WTC11 (cell line): ENCODE data around the gene NUMBL.

Source experiments
- GABPB1 ChIP-seq: sonication (generic); formaldehyde crosslinking; IDR thresholded peaks from 2 replicates; pipeline ENCODE4 v1.8.1; 2023; ENCODE audit warnings: mild to moderate bottlenecking, missing genetic modification reagents
- MYBL2 ChIP-seq: sonication (generic); formaldehyde crosslinking; IDR thresholded peaks from 2 replicates; pipeline ENCODE4 v1.8.1; 2023; ENCODE audit warnings: mild to moderate bottlenecking, moderate library complexity, missing genetic modification reagents
- SP1 ChIP-seq: sonication (generic); formaldehyde crosslinking; conservative IDR thresholded peaks from 2 replicates; pipeline ENCODE4 v1.8.1; 2022; ENCODE audit warnings: missing genetic modification reagents
- TF ChIP-seq, protein P1 (sequence below): sonication (generic); formaldehyde crosslinking; IDR thresholded peaks from 2 replicates; pipeline ENCODE4 v1.8.1; 2023; ENCODE audit warnings: mild to moderate bottlenecking, missing genetic modification reagents
- TF ChIP-seq, protein P2 (sequence below): fragments of 200-600 bp; IDR thresholded peaks from 2 replicates; pipeline ENCODE4 v1.8.0; 2022; ENCODE audit warnings: antibody characterized with exemption
- TF ChIP-seq, protein P3 (sequence below): sonication (generic); formaldehyde crosslinking; IDR thresholded peaks from 2 replicates; pipeline ENCODE4 v1.8.0; 2022; ENCODE audit warnings: mild to moderate bottlenecking, missing genetic modification reagents

DNA sequence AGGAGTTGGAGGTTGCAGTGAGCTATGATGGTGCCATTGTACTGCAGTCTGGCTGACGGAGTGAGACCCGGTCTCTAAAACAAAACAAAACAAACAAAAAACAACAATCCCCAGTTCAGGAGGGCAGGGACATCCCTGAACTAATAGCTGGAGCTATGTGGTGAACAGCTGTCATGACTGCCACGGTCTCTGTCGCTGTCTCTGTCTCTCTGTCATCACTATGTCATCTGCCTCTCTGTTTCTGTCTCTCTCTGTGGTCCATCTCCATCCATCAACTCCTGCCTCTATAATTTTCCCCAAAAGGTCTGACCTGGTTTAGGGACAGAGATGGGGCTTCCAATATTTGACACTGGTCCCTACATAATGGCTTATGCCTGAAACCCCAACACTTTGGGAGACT lies 33.9 kb upstream of the NUMBL start:
- TF ChIP-seq, protein P1, sequence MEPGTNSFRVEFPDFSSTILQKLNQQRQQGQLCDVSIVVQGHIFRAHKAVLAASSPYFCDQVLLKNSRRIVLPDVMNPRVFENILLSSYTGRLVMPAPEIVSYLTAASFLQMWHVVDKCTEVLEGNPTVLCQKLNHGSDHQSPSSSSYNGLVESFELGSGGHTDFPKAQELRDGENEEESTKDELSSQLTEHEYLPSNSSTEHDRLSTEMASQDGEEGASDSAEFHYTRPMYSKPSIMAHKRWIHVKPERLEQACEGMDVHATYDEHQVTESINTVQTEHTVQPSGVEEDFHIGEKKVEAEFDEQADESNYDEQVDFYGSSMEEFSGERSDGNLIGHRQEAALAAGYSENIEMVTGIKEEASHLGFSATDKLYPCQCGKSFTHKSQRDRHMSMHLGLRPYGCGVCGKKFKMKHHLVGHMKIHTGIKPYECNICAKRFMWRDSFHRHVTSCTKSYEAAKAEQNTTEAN (CRISPR knock-in tag) = no peak
- TF ChIP-seq, protein P2, sequence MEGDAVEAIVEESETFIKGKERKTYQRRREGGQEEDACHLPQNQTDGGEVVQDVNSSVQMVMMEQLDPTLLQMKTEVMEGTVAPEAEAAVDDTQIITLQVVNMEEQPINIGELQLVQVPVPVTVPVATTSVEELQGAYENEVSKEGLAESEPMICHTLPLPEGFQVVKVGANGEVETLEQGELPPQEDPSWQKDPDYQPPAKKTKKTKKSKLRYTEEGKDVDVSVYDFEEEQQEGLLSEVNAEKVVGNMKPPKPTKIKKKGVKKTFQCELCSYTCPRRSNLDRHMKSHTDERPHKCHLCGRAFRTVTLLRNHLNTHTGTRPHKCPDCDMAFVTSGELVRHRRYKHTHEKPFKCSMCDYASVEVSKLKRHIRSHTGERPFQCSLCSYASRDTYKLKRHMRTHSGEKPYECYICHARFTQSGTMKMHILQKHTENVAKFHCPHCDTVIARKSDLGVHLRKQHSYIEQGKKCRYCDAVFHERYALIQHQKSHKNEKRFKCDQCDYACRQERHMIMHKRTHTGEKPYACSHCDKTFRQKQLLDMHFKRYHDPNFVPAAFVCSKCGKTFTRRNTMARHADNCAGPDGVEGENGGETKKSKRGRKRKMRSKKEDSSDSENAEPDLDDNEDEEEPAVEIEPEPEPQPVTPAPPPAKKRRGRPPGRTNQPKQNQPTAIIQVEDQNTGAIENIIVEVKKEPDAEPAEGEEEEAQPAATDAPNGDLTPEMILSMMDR = no peak
- TF ChIP-seq MYBL2 (CRISPR knock-in tag) (no peak), GABPB1 (CRISPR knock-in tag) (no peak), SP1 (CRISPR knock-in tag) (no peak)
- TF ChIP-seq, protein P3, sequence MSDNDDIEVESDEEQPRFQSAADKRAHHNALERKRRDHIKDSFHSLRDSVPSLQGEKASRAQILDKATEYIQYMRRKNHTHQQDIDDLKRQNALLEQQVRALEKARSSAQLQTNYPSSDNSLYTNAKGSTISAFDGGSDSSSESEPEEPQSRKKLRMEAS = no peak
